ENCODE results near the gene KCNMA1. TPM values are rescaled to one million over a fixed set of nuclear protein-coding genes. Genes with fewer than 3 reads are reported as not detected.

The KCNMA1 gene
- total and polyA plus RNA-seq, 10 of the 15 experiments (the other 5 are each of a cell fraction or from before 2014, with no cell fraction given), result 8.5 to 77.0 (median 21.3) TPM

- no peak for TF ChIP-seq BCL3 (IDR thresholded peaks at IDR 0.05; ENCODE audit: borderline replicate concordance, insufficient read depth, low read depth, low read length, poor library complexity, severe bottlenecking)
- no peak for TF ChIP-seq SUPT20H (IDR thresholded peaks at IDR 0.05; ENCODE audit: borderline replicate concordance, control insufficient read depth, low read depth, low read length)
- TF ChIP-seq SMAD5 (IDR thresholded peaks at IDR 0.05; ENCODE audit: low read depth), result no peak
- TF ChIP-seq, protein P1, sequence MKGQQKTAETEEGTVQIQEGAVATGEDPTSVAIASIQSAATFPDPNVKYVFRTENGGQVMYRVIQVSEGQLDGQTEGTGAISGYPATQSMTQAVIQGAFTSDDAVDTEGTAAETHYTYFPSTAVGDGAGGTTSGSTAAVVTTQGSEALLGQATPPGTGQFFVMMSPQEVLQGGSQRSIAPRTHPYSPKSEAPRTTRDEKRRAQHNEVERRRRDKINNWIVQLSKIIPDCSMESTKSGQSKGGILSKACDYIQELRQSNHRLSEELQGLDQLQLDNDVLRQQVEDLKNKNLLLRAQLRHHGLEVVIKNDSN (IDR thresholded peaks at IDR 0.05; ENCODE audit: borderline replicate concordance, extremely low read length, insufficient read depth, low read depth, low read length), result no peak
- TF ChIP-seq DPF2 (IDR thresholded peaks at IDR 0.05), result no peak
Measured at GRCh38 chr10:76868098-76868977, 769.3 kb downstream of the KCNMA1 start (continued).

GRCh38 chr10:76866841-76867586 is 770.6 kb downstream of the KCNMA1 start:
- Histone ChIP-seq H3K27ac (ENCODE audit: control insufficient read depth, insufficient read depth) (no peak overlapping the region), H3K9ac (ENCODE audit: control insufficient read depth, insufficient read depth, low read length) (no peak overlapping the region), H3K4me1 (ENCODE audit: control insufficient read depth, insufficient read depth, low read length) (no peaks in the 10 kb centered on the region), H3K36me3 (ENCODE audit: control insufficient read depth in 2 of 2, insufficient read depth in 2 of 2, low read length in 1 of 2) (no peaks in the 10 kb centered on the region), H3K79me2 (ENCODE audit: control insufficient read depth, insufficient read depth, low read length) (no peaks in the 10 kb centered on the region), H3K27me3 (replicated peaks in 1 of 2; ENCODE audit: control insufficient read depth in 2 of 2, insufficient read depth in 2 of 2, low read length in 1 of 2) (no peaks in the 10 kb centered on the region), H3K4me3 (no peak overlapping the region), H3K9me3 (replicated peaks; ENCODE audit: control insufficient read depth, insufficient read depth, low read length) (no peaks in the 10 kb centered on the region), H4K20me1 (ENCODE audit: control insufficient read depth, insufficient read depth) (no peaks in the 10 kb centered on the region), H2AFZ (ENCODE audit: control insufficient read depth, low read depth, low read length) (no peak overlapping the region), H3K4me2 (ENCODE audit: control insufficient read depth, insufficient read depth) (no peak overlapping the region)
- WGBS (ENCODE audit: insufficient coverage, insufficient replicate concordance, low lambda C conversion rate, missing lambda C conversion rate), result 66% methylated on average over 4 of the region's 4 CpGs
- no peak for DNase-seq (ENCODE audit: low read depth, low spot score)
- ATAC-seq, result no peak
- no peak for FAIRE-seq
- no TSS peak for BruUV-seq (replicated peaks)
- SMC1A ChIA-PET (ENCODE audit: uncharacterized antibody, unreplicated experiment), result interaction anchor here (0.9 kb wide), 1 partner anchor 12 kb away, joined by 4 read pairs; no protein-coding TSS in a partner anchor
- CTCF ChIA-PET, result interaction anchor here (0.9 kb wide), 1 partner anchor 14 kb away, joined by 3 read pairs; no protein-coding TSS in a partner anchor
- TF ChIP-seq, protein P2, sequence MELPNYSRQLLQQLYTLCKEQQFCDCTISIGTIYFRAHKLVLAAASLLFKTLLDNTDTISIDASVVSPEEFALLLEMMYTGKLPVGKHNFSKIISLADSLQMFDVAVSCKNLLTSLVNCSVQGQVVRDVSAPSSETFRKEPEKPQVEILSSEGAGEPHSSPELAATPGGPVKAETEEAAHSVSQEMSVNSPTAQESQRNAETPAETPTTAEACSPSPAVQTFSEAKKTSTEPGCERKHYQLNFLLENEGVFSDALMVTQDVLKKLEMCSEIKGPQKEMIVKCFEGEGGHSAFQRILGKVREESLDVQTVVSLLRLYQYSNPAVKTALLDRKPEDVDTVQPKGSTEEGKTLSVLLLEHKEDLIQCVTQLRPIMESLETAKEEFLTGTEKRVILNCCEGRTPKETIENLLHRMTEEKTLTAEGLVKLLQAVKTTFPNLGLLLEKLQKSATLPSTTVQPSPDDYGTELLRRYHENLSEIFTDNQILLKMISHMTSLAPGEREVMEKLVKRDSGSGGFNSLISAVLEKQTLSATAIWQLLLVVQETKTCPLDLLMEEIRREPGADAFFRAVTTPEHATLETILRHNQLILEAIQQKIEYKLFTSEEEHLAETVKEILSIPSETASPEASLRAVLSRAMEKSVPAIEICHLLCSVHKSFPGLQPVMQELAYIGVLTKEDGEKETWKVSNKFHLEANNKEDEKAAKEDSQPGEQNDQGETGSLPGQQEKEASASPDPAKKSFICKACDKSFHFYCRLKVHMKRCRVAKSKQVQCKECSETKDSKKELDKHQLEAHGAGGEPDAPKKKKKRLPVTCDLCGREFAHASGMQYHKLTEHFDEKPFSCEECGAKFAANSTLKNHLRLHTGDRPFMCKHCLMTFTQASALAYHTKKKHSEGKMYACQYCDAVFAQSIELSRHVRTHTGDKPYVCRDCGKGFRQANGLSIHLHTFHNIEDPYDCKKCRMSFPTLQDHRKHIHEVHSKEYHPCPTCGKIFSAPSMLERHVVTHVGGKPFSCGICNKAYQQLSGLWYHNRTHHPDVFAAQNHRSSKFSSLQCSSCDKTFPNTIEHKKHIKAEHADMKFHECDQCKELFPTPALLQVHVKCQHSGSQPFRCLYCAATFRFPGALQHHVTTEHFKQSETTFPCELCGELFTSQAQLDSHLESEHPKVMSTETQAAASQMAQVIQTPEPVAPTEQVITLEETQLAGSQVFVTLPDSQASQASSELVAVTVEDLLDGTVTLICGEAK (IDR thresholded peaks at IDR 0.05; ENCODE audit: borderline replicate concordance), result peak; percentile 64
- TF ChIP-seq NRF1 (conservative IDR thresholded peaks at IDR 0.05; ENCODE audit: low read depth, low read length), result no peak
- RAD21 ChIA-PET (ENCODE audit: unreplicated experiment), result no interaction called here
- intact Hi-C loops (cut with micrococcal nuclease; ENCODE audit: unreplicated experiment), result no loop called here
- POLR2A ChIA-PET, result no interaction called here
- in situ Hi-C loops (cut with MboI), result no loop called here
